ENCODE results near the gene CCL20.

The CCL20 gene

GRCh38 chr2:227813562-227814353 lies at the start of gene CCL20:
Gene CCL20, plus strand, starts transcription at chr2:227813842. Its CDS starts 70 bp downstream, at chr2:227813912.
- Mint-ChIP-seq H3K4me1 (ENCODE audit: low read depth) (peaks cover 9% of the 10 kb centered on the region), H3K9me3 (ENCODE audit: low read depth) (no peaks in the 10 kb centered on the region), H3K4me3 (no peak within 1 kb of the TSS), H3K27ac (no peak within 1 kb of the TSS), H3K36me3 (no peaks in the 10 kb centered on the region), H3K27me3 (peaks cover 7% of the 10 kb centered on the region)

GRCh38 chr2:227765788-227766372 lies 47.8 kb upstream of the CCL20 start:
- peaks cover 1% of the 10 kb centered on the region for H3K4me1 Mint-ChIP-seq (ENCODE audit: low read depth)
- H3K27ac Mint-ChIP-seq = no peak overlapping the region
- no peaks in the 10 kb centered on the region for H3K36me3 Mint-ChIP-seq
- H3K9me3 Mint-ChIP-seq (ENCODE audit: low read depth) = no peaks in the 10 kb centered on the region
- H3K4me3 Mint-ChIP-seq = no peak overlapping the region
- H3K27me3 Mint-ChIP-seq = no peaks in the 10 kb centered on the region

- H3K4me1 Mint-ChIP-seq (ENCODE audit: low read depth) = peaks cover 1% of the 10 kb centered on the region
- H3K27me3 Mint-ChIP-seq = no peaks in the 10 kb centered on the region
- no peak overlapping the region for H3K4me3 Mint-ChIP-seq
- H3K9me3 Mint-ChIP-seq (ENCODE audit: low read depth) = no peaks in the 10 kb centered on the region
- H3K36me3 Mint-ChIP-seq = no peaks in the 10 kb centered on the region
- no peak overlapping the region for H3K27ac Mint-ChIP-seq
Measured at GRCh38 chr2:227766373-227766883, 47.2 kb upstream of the CCL20 start.

GRCh38 chr2:227767830-227768229 lies 45.8 kb upstream of the CCL20 start:
- Mint-ChIP-seq H3K4me3 (no peak overlapping the region), H3K4me1 (ENCODE audit: low read depth) (peaks cover 1% of the 10 kb centered on the region), H3K27ac (no peak overlapping the region), H3K9me3 (ENCODE audit: low read depth) (no peaks in the 10 kb centered on the region), H3K36me3 (no peaks in the 10 kb centered on the region), H3K27me3 (no peaks in the 10 kb centered on the region)

GRCh38 chr2:227772197-227772661 lies 41.4 kb upstream of the CCL20 start:
- Mint-ChIP-seq H3K4me1 (ENCODE audit: low read depth) (peaks cover 7% of the 10 kb centered on the region), H3K36me3 (no peaks in the 10 kb centered on the region), H3K27me3 (no peaks in the 10 kb centered on the region), H3K4me3 (no peak overlapping the region), H3K9me3 (ENCODE audit: low read depth) (no peaks in the 10 kb centered on the region), H3K27ac (no peak overlapping the region)

- H3K9me3 Mint-ChIP-seq (ENCODE audit: low read depth) = no peaks in the 10 kb centered on the region
- no peaks in the 10 kb centered on the region for H3K27me3 Mint-ChIP-seq
- peaks cover 7% of the 10 kb centered on the region for H3K4me1 Mint-ChIP-seq (ENCODE audit: low read depth)
- no peak overlapping the region for H3K4me3 Mint-ChIP-seq
- H3K36me3 Mint-ChIP-seq = no peaks in the 10 kb centered on the region
- no peak overlapping the region for H3K27ac Mint-ChIP-seq
Measured at GRCh38 chr2:227772932-227773331, 40.7 kb upstream of the CCL20 start.

- Mint-ChIP-seq H3K27ac (no peak overlapping the region), H3K4me3 (no peak overlapping the region), H3K9me3 (ENCODE audit: low read depth) (no peaks in the 10 kb centered on the region), H3K27me3 (no peaks in the 10 kb centered on the region), H3K36me3 (no peaks in the 10 kb centered on the region), H3K4me1 (ENCODE audit: low read depth) (peaks cover 7% of the 10 kb centered on the region)
Measured at GRCh38 chr2:227774011-227774624, 39.5 kb upstream of the CCL20 start.

GRCh38 chr2:227774895-227775842 lies 38.5 kb upstream of the CCL20 start:
- Mint-ChIP-seq H3K27ac (peak overlapping the region; percentile 11), H3K9me3 (ENCODE audit: low read depth) (no peaks in the 10 kb centered on the region), H3K36me3 (no peaks in the 10 kb centered on the region), H3K4me3 (no peak overlapping the region), H3K4me1 (ENCODE audit: low read depth) (peaks cover 7% of the 10 kb centered on the region), H3K27me3 (peaks cover 2% of the 10 kb centered on the region)

GRCh38 chr2:227780981-227781615 lies 32.5 kb upstream of the CCL20 start:
- H3K4me1 Mint-ChIP-seq (ENCODE audit: low read depth) = peaks cover 13% of the 10 kb centered on the region

GRCh38 chr2:227781841-227782240 lies 31.8 kb upstream of the CCL20 start:
- Mint-ChIP-seq H3K36me3 (no peaks in the 10 kb centered on the region), H3K27ac (no peak overlapping the region), H3K4me3 (no peak overlapping the region), H3K4me1 (ENCODE audit: low read depth) (peaks cover 13% of the 10 kb centered on the region), H3K9me3 (ENCODE audit: low read depth) (no peaks in the 10 kb centered on the region), H3K27me3 (peaks cover 11% of the 10 kb centered on the region)

More at GRCh38 chr2:227780981-227781615, 32.5 kb upstream of the CCL20 start:
- H3K36me3 Mint-ChIP-seq = no peaks in the 10 kb centered on the region
- H3K27me3 Mint-ChIP-seq = peaks cover 11% of the 10 kb centered on the region
- no peaks in the 10 kb centered on the region for H3K9me3 Mint-ChIP-seq (ENCODE audit: low read depth)
- H3K27ac Mint-ChIP-seq = no peak overlapping the region
- no peak overlapping the region for H3K4me3 Mint-ChIP-seq

GRCh38 chr2:227782804-227783203 lies 30.8 kb upstream of the CCL20 start:
- Mint-ChIP-seq H3K36me3 (no peaks in the 10 kb centered on the region), H3K4me1 (ENCODE audit: low read depth) (peaks cover 13% of the 10 kb centered on the region), H3K27ac (peak overlapping the region; percentile 16), H3K9me3 (ENCODE audit: low read depth) (no peaks in the 10 kb centered on the region), H3K27me3 (peaks cover 11% of the 10 kb centered on the region), H3K4me3 (no peak overlapping the region)

GRCh38 chr2:227783404-227784138 lies 30.1 kb upstream of the CCL20 start:
- H3K27me3 Mint-ChIP-seq = peaks cover 11% of the 10 kb centered on the region
- H3K9me3 Mint-ChIP-seq (ENCODE audit: low read depth) = no peaks in the 10 kb centered on the region

GRCh38 chr2:227785293-227785692 lies 28.3 kb upstream of the CCL20 start:
- Mint-ChIP-seq H3K27ac (no peak overlapping the region), H3K4me1 (ENCODE audit: low read depth) (peaks cover 13% of the 10 kb centered on the region), H3K9me3 (ENCODE audit: low read depth) (no peaks in the 10 kb centered on the region), H3K36me3 (peaks cover 2% of the 10 kb centered on the region), H3K27me3 (peaks cover 8% of the 10 kb centered on the region), H3K4me3 (no peak overlapping the region)

More at GRCh38 chr2:227783404-227784138, 30.1 kb upstream of the CCL20 start:
- H3K27ac Mint-ChIP-seq = peak overlapping the region; percentile 61
- H3K4me3 Mint-ChIP-seq = peak overlapping the region; percentile 27
- no peaks in the 10 kb centered on the region for H3K36me3 Mint-ChIP-seq
- H3K4me1 Mint-ChIP-seq (ENCODE audit: low read depth) = peaks cover 13% of the 10 kb centered on the region
